NOMO-1 treated with DMSO at 0.1 percent for 48 hours (cell line): ENCODE data around the gene ZNRD2.

Source experiments
- DNase-seq: peaks from one replicate; lab custom pipeline; 2025; ENCODE audit not compliant: unreplicated experiment; lab: John Stamatoyannopoulos, UW

The ZNRD2 gene

DNA sequence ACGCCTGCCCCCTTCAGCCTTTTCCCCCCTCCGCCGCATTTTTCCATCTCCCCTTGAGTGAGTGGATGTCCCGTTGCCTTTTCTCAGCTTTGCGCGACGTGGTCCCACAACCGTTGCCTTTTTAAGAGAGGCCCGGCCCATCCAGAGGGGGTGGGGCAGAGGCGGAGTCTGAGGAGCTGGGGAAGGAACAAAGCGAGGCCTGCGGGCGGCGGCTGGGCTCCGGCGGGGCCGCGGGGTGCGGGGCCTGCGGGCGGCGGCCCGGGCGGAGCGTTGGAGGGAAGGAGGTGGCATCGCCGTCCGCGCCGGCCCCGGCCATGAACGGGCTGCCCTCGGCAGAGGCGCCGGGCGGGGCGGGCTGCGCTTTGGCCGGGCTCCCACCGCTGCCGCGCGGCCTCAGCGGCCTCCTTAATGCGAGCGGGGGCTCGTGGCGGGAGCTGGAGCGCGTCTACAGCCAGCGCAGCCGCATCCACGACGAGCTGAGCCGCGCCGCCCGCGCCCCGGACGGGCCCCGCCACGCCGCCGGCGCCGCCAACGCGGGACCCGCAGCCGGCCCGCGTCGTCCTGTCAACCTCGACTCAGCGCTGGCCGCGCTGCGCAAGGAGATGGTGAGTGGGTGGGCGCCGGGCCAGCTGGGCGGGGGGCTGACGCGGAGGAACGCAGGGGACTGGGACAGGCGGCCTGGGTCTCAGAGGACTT, 2.2 kb downstream of the ZNRD2 start, which contains the start of gene FAM89B:
FAM89B (plus strand) TSS at position 183 of the 696 bp plus-strand sequence; CDS start at position 315, 132 bp downstream.
- peak; percentile 83 for DNase-seq

DNA sequence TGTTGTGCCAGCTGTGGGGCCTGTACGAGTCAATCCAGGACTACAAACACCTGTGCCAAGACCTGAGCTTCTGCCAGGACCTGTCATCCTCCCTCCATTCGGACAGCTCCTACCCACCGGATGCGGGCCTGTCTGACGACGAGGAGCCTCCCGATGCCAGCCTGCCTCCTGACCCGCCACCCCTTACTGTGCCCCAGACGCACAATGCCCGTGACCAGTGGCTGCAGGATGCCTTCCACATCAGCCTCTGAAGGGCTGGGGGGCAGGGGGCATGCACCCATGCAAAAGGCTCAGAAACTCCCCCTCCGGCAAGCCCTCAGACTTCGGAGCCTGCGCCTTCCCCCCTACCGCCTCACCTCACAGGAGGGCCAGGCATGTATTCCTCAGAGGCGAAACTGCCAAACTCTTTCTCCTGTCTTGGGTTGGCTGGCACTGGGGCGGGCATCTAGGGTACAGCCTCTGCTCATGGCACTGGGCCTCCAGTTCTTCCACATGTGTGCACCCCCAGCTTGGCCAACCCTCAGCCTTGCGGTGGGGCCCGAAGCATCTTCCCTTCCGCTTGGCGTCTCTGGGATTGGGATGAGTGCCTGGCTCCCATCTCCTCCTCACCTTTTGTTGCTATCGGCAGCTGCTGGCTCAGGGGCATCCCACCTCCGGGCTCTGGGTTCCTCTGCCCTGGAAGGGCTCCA, 3.3 kb downstream of the ZNRD2 start:
- DNase-seq, result no peak

DNA sequence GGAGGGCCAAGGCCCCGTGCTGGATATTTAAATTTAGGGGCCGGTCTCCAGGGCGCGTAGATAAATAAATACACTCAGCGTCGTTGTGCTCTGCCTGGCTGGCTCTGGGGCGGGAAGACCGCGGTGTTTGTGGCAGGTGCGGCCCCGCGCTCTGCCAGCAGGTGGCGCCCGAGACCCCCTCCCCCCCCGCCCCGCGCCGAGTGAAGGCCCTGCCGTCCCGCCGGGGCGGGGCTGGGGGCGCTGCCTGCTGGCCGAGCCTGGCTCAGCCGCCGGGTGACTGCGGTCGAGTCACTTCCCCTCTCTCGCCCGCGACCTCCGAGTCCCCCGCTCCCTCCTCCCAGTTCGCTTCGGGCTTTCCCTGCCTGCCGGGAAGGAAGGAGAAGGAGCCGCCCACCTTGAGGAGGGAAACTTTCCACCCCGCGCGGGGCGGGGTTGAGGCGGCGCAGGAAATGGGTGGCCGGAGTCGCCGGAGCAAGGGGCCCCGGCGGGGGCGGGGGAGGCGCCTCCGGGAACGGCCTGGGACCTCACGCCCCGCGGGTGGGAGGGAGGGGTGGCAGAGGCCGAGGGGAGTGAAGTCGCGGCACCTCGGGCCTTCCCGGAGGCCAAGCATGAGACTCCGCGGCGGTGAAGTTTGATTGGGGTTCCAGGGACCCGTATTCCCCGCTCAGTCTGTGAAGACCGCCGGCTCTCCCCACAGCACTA, 4.0 kb downstream of the ZNRD2 start:
- DNase-seq, result peak; percentile 96

DNA sequence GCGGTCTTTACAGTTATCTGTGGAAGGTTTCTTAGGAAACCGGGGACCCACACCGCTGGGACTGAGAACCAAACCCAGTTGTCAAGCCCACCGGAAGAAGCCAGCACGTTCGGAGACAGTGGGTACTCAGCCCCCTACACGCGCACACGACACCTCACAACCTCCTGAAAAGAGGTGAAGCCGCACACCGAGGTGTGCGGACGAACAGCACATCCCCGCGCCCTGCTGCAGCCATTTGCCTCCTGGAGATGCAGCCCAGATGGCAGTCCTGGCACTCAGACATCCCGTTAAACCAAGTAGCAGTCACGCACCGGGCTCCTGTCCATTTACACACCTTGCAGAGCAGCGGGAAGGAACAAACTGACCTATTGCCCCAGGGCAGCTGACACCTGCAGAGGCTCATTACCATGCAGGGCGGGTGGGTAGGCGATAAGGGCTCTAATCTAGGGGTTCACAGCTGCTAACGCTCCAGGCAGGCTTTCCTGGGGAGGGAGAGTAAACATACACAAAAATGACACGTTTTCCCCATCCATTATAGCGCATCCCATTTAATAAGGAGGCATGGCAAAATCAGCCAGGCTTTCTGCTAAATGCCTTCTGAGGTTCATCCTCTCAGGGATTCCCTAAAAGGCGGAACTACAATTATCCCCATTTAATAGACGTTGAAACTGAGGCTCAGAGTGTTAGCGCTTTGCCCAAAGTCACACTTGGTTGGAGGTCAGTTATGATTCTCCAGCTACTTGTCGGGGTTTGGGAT, 4.7 kb downstream of the ZNRD2 start:
- DNase-seq, result no peak

DNA sequence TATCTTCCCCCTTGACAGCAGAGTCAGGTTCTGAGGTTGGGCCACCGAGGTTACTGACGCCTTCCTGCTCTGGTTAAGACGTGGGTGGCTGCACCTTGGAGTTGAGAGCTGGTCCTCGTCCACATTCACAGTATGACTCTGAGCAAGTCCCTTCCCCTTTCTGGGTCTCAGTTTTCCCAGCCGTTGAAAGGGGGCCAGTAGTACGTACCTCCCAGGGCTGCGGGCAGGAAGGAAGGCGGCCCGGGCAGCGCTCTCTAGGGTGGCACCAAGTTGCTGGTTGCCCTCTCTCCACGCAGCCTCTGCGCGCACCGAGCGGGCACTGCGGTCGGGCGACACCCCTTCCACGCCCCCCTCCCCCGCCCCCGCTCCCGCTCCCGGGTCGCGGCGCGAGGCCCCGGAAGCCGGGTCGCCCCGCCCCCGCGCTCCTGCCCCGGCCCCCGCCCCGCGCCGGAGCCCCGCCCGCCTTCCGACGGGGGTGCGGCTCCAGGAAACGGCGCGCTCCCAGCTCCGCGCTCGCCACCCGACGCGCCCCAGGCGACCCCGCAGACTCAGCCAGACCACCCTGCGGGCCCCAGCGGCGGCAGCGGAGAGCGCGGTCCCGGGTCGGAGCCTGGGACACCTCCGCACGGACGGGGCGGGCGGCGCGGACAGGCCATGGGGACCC, 5.4 kb downstream of the ZNRD2 start, which contains the start of gene EHBP1L1:
EHBP1L1 (plus strand) TSS at position 486 of the 664 bp plus-strand sequence. CDS start 250 bp downstream, outside the sequence.
- DNase-seq, result peak; percentile 48

DNA sequence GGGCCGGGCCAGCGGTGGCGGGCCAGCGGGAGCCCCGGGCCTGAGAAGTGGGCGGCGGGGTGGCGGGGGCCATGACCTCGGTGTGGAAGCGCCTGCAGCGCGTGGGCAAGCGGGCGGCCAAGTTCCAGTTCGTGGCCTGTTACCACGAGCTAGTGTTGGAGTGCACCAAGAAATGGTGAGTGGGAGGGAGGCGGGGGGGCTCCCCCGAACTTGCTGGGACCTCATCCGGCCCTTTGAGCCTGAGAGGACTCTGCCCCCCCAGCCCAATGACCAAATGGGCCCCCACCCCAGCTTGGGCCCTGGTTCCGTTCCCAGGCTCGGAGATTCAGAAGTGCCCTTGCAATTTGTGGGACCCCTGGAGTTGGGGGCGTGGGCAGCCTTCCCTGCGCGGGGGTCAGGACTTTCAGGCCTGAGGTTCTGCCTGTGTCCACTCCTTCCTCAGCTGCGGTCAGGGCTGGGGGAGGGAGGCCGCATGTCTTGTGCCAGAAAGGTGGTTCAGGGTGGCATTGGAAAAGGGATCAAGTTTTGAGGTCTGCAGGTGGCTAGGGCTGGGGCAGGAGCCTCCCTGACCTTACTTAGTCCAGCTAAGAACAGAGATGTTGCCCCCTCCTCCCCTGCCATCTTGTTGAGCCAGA, 6.1 kb downstream of the ZNRD2 start:
- no peak for DNase-seq

DNA sequence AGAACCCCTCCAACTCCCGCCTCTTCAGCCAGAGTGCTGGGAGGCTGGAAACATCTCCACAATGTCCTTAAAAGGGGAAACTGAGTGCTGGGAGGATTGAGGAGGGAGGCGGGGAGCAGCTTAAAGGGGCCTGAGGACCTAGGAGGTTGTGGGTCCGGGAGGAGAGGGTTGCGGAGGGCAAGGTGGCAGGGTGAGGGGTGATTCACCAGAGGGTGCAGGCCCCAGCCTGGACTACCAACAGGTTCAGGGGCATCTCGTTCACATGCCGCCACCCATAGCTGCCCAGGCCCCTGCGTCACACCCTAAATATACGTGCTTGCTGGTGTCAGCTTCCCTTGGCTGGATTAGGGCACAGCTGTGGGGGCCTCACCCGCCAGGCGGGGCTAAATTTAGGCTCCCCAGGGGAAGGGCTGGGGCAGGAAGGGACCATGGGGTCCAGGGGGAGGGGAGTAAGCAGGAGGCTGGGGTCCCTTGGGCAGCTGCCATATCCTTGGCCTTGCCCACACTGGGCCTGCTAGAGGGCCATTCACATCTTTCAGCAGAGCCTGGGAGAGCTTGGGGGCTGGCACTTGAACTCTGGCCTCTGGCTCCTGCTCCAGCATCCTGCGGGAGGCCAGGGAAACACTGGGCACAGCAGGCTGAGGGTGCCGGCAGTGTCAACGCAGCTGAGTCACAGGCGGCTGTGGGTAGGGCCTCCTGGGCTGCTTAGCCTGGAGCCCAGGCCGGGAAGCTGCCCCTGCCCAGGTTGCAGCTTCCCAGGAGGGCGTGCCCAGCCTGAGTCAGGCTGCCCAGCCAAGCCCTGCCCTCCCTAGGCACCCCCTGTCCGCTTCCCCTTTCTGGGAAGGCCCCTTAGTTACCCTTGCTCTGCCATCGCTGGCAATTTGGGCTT, 6.8 kb downstream of the ZNRD2 start:
- peak; percentile 61 for DNase-seq

DNA sequence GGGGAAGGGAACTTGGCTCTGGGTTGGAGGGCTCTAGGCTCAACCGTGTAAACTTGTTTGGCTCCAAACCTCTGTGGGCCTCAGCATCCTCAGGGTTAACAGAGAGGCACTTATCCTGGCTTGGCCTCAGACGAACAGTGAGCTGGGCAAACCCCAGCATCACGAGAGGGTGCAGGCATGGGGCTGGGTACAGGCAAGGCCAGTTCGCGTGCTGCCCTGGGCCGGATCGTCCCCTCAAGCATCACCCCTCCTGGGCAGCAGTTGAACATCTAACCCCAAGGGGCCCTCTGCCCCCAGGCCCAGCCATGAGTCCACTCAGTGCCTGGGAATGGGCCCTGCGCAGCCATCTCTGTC, 7.5 kb downstream of the ZNRD2 start:
- DNase-seq, result no peak

DNA sequence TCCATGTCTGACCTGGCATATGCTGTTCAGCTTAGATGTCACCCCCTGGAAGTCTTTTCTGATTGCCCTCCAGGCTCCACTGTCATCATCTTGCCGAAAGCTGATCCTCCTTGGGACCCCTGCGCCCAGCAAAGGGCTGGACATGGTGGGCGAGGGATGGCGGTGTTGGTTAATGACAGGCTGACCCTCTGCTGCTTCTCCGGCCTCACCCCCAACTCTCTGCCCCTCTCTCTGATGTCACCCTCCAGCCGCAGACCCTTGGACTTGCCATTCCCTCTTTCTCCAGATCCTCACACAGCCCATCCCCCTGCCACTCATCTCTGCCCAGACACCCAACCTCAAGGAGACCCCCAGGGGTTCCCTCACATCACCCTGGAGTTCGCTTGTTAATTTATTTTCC, 7.9 kb downstream of the ZNRD2 start:
- no peak for DNase-seq

DNA sequence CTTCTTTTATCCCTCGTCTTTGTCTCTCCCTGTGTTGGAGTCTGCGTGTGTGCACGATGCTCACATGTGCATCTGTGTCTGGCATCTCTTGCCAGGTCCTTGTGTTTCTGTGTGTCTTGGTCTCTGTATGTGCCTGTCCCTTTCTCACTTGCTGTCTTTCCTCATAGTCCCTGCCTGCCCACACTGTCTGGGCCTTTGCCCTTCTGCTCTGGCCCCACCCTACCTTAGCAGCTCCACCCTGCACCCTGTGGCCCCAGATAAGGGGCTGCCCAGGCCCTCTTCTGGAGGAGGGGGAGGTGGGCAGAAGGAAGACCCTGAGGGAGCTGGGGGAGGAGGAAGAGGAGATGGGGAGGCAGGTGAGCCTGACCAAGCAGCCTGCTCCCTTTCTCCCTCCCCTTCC, 8.4 kb downstream of the ZNRD2 start:
- DNase-seq, result no peak

DNA sequence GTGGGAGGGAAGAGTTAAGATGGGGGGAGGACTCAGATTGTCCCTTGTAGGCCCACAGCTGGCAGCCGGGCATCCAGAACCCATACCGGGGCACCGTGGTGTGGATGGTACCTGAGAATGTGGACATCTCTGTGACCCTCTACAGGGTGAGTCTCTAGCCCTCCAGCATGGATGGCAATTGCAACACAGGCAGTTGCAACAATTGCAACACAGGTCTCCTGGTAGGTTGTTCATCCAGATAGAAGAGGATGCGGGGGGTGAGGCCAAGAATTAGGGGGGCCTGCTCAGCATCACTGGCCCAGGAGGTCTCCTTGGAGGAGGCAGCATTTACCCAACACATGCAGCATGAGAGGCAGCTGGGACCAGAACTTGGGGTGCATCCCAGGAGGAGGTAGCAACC, 9.0 kb downstream of the ZNRD2 start:
- peak; percentile 12 for DNase-seq

DNA sequence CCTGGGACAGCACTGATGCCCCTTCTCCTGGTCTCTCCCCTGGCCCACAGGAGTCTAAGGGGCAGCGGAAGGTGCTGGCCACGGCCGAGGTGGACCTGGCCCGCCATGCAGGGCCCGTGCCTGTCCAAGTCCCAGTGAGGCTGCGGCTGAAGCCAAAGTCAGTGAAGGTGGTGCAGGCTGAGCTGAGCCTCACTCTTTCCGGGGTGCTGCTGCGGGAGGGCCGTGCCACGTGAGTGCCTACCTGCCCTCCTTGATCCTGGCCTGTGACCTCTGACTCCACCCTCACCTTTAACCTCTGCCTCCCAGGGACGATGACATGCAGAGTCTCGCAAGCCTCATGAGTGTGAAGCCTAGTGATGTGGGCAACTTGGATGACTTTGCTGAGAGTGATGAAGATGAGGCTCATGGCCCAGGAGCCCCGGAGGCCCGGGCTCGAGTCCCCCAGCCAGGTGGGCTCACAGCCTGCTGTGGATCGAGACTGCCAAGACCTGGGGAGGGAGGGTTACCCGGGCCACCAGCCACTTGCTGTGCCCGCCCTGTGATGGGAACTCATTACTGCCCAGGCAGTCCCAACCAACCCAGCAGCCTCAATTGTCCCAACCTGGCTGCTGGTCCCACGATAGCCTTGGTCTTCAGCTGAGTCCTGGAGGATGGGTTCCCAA, 9.9 kb downstream of the ZNRD2 start:
- DNase-seq, result no peak

DNA sequence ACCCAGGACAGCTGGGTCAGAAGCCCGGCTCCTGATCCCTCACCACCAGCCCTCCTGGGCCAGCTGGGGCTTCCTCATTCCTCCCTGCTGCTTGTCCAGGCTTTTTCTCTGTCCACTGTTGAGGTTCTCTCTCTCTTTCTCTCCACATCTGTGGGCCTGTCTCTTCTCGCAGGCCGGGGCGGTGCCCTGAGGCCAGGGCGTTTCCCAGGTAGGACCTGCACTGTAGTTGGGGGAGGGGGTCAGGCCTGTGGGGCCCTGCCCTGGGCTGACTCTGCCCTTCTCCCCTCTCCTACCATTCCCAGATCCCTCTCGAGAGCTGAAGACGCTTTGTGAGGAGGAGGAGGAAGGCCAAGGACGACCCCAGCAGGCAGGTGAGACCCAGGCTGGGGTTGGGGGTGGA, 10.5 kb downstream of the ZNRD2 start:
- no peak for DNase-seq

DNA sequence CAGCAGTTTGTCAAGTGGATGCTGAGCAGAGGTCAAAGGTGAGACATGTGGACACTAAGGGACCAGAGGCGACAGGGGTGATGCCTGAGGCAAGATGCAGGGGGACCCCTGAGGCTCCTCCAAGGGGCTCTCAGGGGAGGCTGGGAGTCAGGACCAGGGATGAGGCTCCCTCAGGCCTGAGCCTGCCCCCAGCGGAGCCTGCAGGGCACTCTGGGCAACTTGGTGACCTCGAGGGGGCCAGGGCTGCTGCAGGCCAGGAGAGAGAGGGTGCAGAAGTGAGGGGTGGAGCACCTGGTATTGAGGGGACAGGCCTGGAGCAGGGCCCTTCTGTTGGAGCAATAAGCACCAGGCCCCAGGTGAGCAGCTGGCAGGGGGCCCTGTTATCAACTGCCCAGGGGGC, 11.7 kb downstream of the ZNRD2 start:
- DNase-seq, result no peak

DNA sequence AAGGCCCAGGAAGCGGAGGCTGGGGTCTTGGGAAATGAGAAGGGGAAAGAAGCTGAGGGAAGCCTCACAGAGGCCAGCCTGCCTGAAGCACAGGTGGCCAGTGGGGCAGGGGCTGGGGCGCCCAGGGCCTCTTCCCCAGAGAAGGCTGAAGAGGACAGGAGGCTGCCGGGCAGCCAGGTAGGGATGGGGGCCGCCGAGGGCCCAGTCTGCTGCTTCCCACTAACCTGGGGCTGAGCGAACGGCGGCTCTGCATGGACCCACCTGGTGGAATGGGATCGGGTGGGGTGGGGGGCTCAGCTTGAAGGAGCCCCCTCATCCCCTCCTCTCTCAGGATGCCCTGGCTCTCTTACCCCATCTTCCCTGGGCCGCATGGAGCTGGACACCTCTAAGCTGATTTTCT, 13.3 kb downstream of the ZNRD2 start:
- DNase-seq, result no peak

DNA sequence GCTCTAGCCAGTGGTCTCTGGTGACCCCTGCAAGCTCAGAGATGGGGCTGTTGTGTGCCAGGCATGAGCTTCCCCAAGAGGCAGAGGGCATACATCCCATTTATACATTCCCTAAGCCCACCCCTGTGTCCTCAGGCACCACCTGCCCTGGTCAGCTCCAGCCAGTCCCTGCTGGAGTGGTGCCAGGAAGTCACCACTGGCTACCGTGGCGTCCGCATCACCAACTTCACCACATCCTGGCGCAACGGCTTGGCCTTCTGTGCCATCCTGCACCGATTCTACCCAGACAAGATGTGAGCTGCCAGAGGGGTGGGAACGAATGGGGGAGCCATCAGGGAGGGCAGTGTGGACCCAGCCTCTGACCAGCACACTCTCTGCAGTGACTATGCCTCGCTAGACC, 13.8 kb downstream of the ZNRD2 start:
- DNase-seq, result no peak

DNA sequence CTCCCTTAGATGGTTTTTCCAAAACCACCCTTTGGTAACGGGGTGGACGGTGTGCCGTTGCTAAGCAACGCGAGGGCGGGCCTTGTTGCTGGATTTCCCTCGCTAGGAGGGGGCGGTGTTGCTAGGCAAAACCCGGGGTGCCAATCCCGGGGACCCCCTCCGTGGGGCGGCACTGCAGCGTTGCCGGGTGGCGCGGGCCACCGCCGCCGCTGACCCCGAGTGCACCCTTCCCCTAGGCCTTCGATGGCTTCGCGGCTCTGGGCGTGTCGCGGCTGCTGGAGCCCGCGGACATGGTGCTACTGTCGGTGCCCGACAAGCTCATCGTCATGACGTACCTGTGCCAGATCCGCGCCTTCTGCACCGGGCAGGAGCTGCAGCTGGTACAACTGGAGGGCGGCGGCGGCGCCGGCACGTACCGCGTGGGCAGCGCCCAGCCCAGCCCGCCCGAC, 14.5 kb downstream of the ZNRD2 start:
- DNase-seq, result no peak

DNA sequence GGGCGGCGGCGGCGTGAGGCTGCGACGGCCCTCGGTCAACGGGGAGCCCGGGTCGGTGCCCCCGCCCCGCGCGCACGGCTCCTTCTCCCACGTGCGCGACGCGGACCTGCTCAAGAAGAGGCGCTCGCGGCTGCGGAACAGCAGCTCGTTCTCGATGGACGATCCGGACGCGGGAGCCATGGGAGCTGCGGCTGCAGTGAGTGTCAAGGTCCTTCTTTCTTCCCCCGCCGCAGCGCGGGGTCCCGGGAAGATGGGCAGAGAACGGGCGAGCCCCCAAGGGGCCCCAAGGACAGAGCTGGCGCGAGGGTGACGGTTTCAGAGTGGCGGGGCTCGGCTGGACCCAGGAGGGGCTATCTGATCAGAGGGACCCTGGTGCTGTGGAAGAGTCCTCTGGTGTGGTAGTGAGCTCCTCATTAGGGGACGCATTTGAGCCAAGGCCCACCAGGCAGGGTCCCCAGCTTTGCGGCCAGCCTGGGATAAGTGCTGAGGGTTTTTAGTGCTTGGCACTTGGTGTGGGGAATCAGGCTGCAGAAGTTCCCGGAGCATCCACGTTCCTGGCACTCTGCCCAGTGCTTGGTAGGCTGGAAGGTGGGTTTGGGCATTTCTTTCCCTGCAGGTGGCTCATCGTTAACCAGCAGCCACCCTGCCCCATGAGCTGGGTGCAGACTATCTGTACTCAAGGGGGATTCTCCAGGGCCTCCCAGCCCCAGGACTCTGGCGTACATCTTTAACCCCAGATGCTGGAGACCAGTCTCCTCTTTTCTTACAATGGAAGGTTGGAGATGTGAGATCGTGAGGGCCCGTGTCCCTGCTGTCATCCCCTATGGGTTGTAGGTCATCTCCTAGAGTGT, 15.3 kb downstream of the ZNRD2 start:
- no peak for DNase-seq
